ENCODE measurements around the gene PODXL. TPM values are rescaled to one million over a fixed set of nuclear protein-coding genes. Genes with fewer than 3 reads are reported as not detected.

Gene PODXL
- total RNA-seq, 4 donors from 2014 or later: 7.9 to 21.3 (median 13.2) TPM

DNA sequence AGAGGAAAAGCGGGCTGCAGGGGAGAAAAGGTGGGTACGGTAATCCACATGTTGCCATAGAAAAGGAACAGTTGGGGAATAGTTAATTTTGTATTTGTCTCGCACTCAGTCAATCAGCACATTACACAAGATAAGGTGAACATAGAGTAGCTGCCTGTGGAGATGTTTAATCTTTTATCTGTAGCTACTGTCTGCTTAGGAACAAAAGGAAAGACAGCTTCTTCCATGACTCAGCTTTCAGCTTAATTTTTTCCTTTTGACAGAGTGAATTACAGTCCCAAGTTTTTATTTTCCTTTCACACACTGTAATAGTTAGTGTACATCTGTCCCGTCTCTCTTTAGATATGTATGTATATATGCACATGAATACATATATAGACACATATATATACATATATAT is 39.3 kb upstream of the PODXL start:
- H3K4me3 ChIP-seq: no peak overlapping the region
- no peaks in the 10 kb centered on the region for H3K9me3 ChIP-seq
- no peak for TF ChIP-seq POLR2A (IDR thresholded peaks at IDR 0.05)
- TF ChIP-seq, protein P1, sequence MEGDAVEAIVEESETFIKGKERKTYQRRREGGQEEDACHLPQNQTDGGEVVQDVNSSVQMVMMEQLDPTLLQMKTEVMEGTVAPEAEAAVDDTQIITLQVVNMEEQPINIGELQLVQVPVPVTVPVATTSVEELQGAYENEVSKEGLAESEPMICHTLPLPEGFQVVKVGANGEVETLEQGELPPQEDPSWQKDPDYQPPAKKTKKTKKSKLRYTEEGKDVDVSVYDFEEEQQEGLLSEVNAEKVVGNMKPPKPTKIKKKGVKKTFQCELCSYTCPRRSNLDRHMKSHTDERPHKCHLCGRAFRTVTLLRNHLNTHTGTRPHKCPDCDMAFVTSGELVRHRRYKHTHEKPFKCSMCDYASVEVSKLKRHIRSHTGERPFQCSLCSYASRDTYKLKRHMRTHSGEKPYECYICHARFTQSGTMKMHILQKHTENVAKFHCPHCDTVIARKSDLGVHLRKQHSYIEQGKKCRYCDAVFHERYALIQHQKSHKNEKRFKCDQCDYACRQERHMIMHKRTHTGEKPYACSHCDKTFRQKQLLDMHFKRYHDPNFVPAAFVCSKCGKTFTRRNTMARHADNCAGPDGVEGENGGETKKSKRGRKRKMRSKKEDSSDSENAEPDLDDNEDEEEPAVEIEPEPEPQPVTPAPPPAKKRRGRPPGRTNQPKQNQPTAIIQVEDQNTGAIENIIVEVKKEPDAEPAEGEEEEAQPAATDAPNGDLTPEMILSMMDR (IDR thresholded peaks at IDR 0.05 in 4 of 5, conservative IDR thresholded peaks at IDR 0.05 in 1 of 5): no peak
- intact Hi-C loops (cut with DNase I; ENCODE audit: low total_unique reads): no loop called here
- ATAC-seq: no peak
- in situ Hi-C loops (cut with MboI; ENCODE audit: low sequenced_read_pairs in 4 of 4): no loop called here
- H3K36me3 ChIP-seq: no peaks in the 10 kb centered on the region
- no peak for DNase-seq
- H3K27me3 ChIP-seq: no peaks in the 10 kb centered on the region
- H3K27ac ChIP-seq: no peak overlapping the region
- H3K4me1 ChIP-seq: no peaks in the 10 kb centered on the region

DNA sequence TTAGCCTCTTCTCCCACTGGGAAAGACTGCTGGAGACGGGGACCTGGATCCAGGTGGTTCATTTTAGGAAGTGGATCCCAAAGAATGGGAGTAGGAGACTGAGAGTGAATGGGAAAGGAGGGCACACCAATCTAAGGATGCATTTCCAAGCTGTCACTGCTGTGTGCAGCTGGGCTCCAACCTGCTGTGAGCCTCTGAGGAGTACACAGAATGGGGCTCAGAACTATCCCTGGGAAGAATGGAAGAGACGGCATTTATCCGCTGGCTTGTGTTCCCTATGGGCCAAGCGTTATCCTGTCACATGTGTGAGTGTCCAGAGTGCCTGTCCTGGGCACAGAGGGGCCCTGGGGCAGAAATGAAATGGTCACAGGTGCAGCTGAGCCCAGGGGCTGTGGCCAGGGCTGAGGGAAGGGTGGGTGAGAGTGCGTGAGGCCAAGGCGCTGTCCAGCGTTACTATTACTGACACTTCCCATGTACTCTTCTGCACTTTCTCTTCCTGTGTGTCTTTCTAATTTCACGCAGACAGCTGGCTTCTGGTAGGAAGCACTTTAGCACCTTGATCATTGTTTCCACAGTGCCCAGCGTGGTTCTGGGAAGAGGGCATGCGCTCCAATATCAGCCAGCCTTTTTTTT is 35.4 kb upstream of the PODXL start:
- no peaks in the 10 kb centered on the region for H3K27me3 ChIP-seq
- intact Hi-C loops (cut with DNase I; ENCODE audit: low total_unique reads) (no loop called here), in situ Hi-C loops (cut with MboI; ENCODE audit: low sequenced_read_pairs in 4 of 4) (no loop called here)
- DNase-seq (no peak), ATAC-seq (no peak)
- H3K9me3 ChIP-seq: no peaks in the 10 kb centered on the region
- H3K36me3 ChIP-seq: no peaks in the 10 kb centered on the region
- H3K27ac ChIP-seq: no peak overlapping the region
- TF ChIP-seq, protein P1 (IDR thresholded peaks at IDR 0.05 in 4 of 5, conservative IDR thresholded peaks at IDR 0.05 in 1 of 5): no peak
- no peak for TF ChIP-seq POLR2A (IDR thresholded peaks at IDR 0.05)
- no peaks in the 10 kb centered on the region for H3K4me1 ChIP-seq
- H3K4me3 ChIP-seq: no peak overlapping the region

DNA sequence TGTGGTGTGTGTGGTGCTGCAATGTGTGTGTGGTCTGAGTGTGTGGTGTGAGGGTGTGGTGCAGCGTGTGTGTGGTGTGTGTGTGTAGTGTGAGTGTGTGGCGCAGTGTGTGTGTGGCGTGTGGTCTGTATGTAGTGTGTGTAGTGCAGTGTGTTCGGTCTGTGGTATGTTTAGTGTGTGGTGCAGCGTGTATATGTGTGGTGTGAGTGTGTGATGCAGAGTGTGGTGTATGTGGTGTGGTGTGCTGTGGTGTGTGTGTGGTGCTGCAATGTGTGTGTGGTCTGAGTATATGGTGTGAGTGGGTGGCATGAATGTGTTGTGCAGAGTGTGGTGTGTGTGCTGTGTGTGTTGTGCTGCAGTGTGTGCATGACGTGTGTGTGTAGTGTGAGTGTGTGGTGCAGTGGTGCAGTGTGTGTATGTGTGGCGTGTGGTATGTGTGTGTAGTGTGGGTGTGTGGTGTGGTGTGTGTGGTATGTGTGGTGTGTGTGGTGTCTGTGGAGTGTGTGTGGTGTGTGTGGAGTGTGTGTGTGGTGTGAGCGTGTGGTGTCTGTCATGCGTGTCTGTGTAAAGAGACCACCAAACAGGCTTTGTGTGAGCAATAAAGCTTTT is 31.0 kb upstream of the PODXL start:
- H3K27me3 ChIP-seq: no peaks in the 10 kb centered on the region
- no peak for DNase-seq
- no peaks in the 10 kb centered on the region for H3K9me3 ChIP-seq
- in situ Hi-C loops (cut with MboI; ENCODE audit: low sequenced_read_pairs in 4 of 4): no loop called here
- H3K4me3 ChIP-seq: no peak overlapping the region
- H3K27ac ChIP-seq: no peak overlapping the region
- intact Hi-C loops (cut with DNase I; ENCODE audit: low total_unique reads): loop anchor here (10.0 kb wide), 1 partner anchor 477 kb away; no protein-coding TSS in a partner anchor
- no peak for TF ChIP-seq POLR2A (IDR thresholded peaks at IDR 0.05)
- TF ChIP-seq, protein P1 (IDR thresholded peaks at IDR 0.05 in 4 of 5, conservative IDR thresholded peaks at IDR 0.05 in 1 of 5): no peak
- ATAC-seq: no peak
- no peaks in the 10 kb centered on the region for H3K36me3 ChIP-seq
- peaks cover 7 to 12% of the 10 kb centered on the region in 2 donors for H3K4me1 ChIP-seq

DNA sequence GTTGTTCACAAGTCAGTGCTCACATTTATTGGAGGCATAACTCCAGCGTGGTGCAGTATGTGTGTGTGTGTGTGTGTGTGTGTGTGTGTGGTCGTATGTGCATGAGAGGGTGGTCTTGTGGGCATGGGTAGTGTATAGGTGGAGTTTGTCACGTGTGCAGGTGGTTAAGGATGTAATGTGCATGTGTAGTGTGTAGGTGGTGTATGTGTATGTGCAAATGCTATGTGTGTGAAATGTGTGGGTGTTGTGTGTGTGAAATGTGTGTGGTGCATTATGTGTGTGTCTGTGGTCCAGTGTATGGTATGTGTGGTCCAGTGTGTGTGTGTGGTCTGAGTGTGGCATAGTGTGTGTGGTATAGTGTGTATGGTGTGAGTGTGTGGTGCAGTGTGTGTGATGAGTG is 30.3 kb upstream of the PODXL start:
- no peak for DNase-seq
- H3K27me3 ChIP-seq: no peaks in the 10 kb centered on the region
- H3K9me3 ChIP-seq: no peaks in the 10 kb centered on the region
- H3K27ac ChIP-seq: no peak overlapping the region
- ATAC-seq: no peak
- no peaks in the 10 kb centered on the region for H3K36me3 ChIP-seq
- intact Hi-C loops (cut with DNase I; ENCODE audit: low total_unique reads) (loop anchor here (10.0 kb wide), 1 partner anchor 478 kb away; no protein-coding TSS in a partner anchor), in situ Hi-C loops (cut with MboI; ENCODE audit: low sequenced_read_pairs in 4 of 4) (no loop called here)
- peaks cover 11 to 19% of the 10 kb centered on the region in 2 donors for H3K4me1 ChIP-seq
- no peak overlapping the region for H3K4me3 ChIP-seq
- TF ChIP-seq, protein P1 (IDR thresholded peaks at IDR 0.05 in 4 of 5, conservative IDR thresholded peaks at IDR 0.05 in 1 of 5): no peak
- no peak for TF ChIP-seq POLR2A (IDR thresholded peaks at IDR 0.05)

Measured in gastrocnemius medialis (tissue), 4 donors.